ENCODE data around the gene TMEM221. TPM values are rescaled to one million over a fixed set of nuclear protein-coding genes. Genes with fewer than 3 reads are reported as not detected.

Gene TMEM221
- total RNA-seq, 1 donor from 2014 or later = 4.5 TPM

- Mint-ChIP-seq H3K9me3 (ENCODE audit: low read depth) (no peaks in the 10 kb centered on the region), H3K4me3 (ENCODE audit: low read depth) (no peak overlapping the region), H3K36me3 (ENCODE audit: insufficient read depth) (no peaks in the 10 kb centered on the region), H3K27ac (no peak overlapping the region), H3K4me1 (ENCODE audit: low read depth) (peaks cover 14% of the 10 kb centered on the region), H3K27me3 (peaks cover 12% of the 10 kb centered on the region)
- no peak for DNase-seq (ENCODE audit: low spot score, unreplicated experiment)
- TF ChIP-seq, protein P1, sequence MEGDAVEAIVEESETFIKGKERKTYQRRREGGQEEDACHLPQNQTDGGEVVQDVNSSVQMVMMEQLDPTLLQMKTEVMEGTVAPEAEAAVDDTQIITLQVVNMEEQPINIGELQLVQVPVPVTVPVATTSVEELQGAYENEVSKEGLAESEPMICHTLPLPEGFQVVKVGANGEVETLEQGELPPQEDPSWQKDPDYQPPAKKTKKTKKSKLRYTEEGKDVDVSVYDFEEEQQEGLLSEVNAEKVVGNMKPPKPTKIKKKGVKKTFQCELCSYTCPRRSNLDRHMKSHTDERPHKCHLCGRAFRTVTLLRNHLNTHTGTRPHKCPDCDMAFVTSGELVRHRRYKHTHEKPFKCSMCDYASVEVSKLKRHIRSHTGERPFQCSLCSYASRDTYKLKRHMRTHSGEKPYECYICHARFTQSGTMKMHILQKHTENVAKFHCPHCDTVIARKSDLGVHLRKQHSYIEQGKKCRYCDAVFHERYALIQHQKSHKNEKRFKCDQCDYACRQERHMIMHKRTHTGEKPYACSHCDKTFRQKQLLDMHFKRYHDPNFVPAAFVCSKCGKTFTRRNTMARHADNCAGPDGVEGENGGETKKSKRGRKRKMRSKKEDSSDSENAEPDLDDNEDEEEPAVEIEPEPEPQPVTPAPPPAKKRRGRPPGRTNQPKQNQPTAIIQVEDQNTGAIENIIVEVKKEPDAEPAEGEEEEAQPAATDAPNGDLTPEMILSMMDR (IDR thresholded peaks at IDR 0.05; ENCODE audit: unreplicated experiment) = no peak
Observed at GRCh38 chr19:17473041-17473440, 24.6 kb upstream of the TMEM221 start.

DNA sequence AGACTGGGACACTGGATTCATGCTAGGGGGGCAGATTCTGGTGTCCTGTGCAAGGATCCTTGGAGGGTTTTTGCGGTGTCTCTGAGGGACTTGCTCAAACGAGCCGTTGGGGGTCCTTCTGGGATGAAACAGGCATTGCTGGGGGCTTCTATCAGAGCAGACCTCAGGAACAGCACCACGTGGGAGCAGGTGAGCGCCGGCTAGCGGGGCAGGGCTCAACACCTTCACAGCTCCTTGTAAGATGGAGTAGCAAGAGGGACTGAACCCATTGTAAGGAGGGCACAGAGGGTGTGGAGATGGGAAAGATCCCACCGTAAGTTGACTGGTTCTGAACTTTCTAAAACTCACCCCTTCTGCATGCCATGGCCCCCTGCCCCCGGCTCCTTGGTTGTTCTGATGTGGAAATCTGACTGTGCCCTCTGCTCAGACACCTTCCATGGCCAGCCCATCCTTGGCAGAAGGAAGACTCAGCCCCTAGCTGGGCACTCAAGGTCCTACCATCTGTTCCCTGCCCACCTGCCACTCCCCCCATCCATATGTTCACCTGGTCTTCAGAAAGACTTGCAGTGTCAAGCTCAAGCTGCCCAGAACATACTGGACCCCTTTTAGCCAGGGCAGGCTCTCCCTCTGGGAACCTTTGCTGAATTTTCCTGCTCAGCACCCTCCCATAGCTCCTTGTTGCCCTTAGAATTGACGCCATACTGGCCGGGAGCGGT lies 23.1 kb upstream of the TMEM221 start:
- Mint-ChIP-seq H3K36me3 (ENCODE audit: insufficient read depth) (no peaks in the 10 kb centered on the region), H3K9me3 (ENCODE audit: low read depth) (no peaks in the 10 kb centered on the region), H3K27me3 (peaks cover 20% of the 10 kb centered on the region), H3K4me1 (ENCODE audit: low read depth) (peaks cover 14% of the 10 kb centered on the region), H3K27ac (peak overlapping the region; percentile 53), H3K4me3 (ENCODE audit: low read depth) (peak overlapping the region; percentile 95)
- DNase-seq (ENCODE audit: low spot score, unreplicated experiment) = no peak
- TF ChIP-seq, protein P1 (IDR thresholded peaks at IDR 0.05; ENCODE audit: unreplicated experiment) = no peak

DNA sequence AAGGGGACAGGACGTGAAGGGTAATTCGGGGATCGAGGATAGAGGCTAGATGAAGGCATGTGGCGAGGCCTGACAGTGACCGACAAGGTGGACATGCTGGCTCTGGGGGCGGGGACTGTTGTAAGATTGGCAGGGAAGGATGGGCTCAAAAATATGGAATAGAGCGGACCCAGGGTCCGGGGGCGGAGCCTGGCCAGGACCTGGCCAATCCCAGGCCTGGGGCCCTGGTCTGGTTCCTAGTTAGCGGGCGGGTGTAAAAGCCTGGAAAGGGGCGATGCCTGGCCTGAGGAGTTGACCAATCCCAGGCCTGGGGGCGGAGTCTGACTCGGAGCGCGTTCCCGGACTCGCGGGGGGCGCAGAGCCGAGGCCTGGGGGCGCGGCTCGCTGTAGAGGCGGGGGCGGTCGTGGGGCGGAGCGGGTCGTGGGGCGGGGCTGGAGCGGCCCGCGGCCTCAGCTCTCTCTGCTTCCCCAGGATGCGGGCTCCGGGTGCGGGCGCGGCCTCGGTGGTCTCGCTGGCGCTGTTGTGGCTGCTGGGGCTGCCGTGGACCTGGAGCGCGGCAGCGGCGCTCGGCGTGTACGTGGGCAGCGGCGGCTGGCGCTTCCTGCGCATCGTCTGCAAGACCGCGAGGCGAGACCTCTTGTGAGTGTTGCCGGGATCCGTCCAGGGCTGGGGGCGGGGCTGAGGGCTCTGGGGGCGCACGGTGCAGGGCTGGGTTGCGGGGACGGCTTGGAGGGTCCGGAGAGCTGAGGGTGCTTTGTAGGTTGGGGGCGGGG lies 21.8 kb upstream of the TMEM221 start, which contains the start of gene SLC27A1:
Gene SLC27A1 (plus strand): TSS at position 457 of the 774 bp plus-strand sequence. CDS start 17 bp downstream, at position 474.
- Mint-ChIP-seq H3K4me3 (ENCODE audit: low read depth) (peak within 1 kb of the TSS; percentile 95), H3K27ac (peak within 1 kb of the TSS; percentile 93), H3K27me3 (peaks cover 23% of the 10 kb centered on the region), H3K36me3 (ENCODE audit: insufficient read depth) (no peaks in the 10 kb centered on the region), H3K4me1 (ENCODE audit: low read depth) (peaks cover 13% of the 10 kb centered on the region), H3K9me3 (ENCODE audit: low read depth) (no peaks in the 10 kb centered on the region)
- DNase-seq (ENCODE audit: low spot score, unreplicated experiment) = peak; percentile 97
- TF ChIP-seq, protein P1 (IDR thresholded peaks at IDR 0.05; ENCODE audit: unreplicated experiment) = no peak

DNA sequence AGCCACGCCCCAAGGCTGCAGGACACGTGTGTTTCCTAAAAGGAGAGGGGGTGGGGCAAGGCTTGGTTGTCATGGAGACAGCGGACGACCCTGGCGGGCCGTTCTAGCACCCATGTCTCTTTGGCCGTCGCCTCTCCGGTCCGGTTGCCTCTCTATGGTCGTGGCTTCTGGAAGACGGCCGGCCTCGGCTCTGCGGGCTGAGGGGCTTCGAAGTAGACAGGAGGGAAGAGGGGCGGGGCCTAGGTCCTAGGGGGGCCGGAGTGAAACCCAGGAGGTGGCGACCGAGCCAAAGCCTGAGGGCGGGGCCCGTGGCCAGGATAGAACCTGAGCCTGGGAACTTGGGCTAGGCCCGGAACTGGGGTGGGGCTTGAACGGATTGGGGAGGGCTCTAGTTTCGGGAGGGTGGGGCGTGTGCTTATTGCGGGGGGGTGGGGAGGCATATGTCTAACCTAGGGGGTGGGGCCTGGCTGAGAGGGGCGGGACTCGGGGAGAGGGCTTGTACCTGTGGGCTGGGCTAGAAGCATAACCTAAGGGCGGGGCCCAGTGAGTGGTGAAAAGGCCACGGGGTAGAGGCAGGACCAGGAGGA lies 21.1 kb upstream of the TMEM221 start:
- Mint-ChIP-seq H3K9me3 (ENCODE audit: low read depth) (no peaks in the 10 kb centered on the region), H3K27me3 (peaks cover 23% of the 10 kb centered on the region), H3K36me3 (ENCODE audit: insufficient read depth) (no peaks in the 10 kb centered on the region), H3K27ac (peak overlapping the region; percentile 93), H3K4me1 (ENCODE audit: low read depth) (peaks cover 13% of the 10 kb centered on the region), H3K4me3 (ENCODE audit: low read depth) (peak overlapping the region; percentile 95)
- TF ChIP-seq, protein P1 (IDR thresholded peaks at IDR 0.05; ENCODE audit: unreplicated experiment) = no peak
- DNase-seq (ENCODE audit: low spot score, unreplicated experiment) = peak; percentile 83

DNA sequence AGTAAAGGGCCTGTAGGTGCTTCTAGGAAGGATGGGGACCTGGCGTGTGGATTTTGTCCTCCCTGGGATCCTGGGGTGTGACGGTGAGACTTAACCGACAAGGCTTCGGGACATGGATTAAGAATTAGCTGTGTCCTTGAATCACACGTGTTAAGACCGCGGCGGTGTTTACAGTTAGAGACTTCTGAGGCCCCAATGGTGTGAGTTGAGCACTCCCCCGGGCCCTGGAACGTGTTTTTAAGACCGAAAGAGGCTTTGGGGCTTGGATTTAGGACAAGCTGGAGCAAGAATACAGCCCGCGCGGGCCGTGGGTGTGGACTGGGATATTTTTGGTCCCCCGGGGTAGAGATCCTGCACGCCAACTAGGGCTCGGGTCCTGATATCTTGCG lies 20.6 kb upstream of the TMEM221 start:
- H3K4me1 Mint-ChIP-seq (ENCODE audit: low read depth) = peaks cover 13% of the 10 kb centered on the region
- peaks cover 23% of the 10 kb centered on the region for H3K27me3 Mint-ChIP-seq
- TF ChIP-seq, protein P1 (IDR thresholded peaks at IDR 0.05; ENCODE audit: unreplicated experiment) = no peak
- H3K9me3 Mint-ChIP-seq (ENCODE audit: low read depth) = no peaks in the 10 kb centered on the region
- no peak for DNase-seq (ENCODE audit: low spot score, unreplicated experiment)
- peak overlapping the region; percentile 93 for H3K27ac Mint-ChIP-seq
- no peaks in the 10 kb centered on the region for H3K36me3 Mint-ChIP-seq (ENCODE audit: insufficient read depth)
- peak overlapping the region; percentile 95 for H3K4me3 Mint-ChIP-seq (ENCODE audit: low read depth)

Measured in progenitor cell of endocrine pancreas (in vitro differentiated cells).